Suprapubic skin (tissue), 4 donors: ENCODE data around the gene SFMBT1. TPM values are rescaled to one million over a fixed set of nuclear protein-coding genes. Genes with fewer than 3 reads are reported as not detected.

ENCODE experiments used
- DNase-seq, 2 donors: peaks; one replicate each; pipeline ENCODE4 v3.0.0-alpha.2; 2019; ENCODE audit warnings: low spot score in 2 of 2
- H3K27ac ChIP-seq: fragments of 200-600 bp; sonication (generic); one replicate; pipeline ENCODE4 v1.5.1; 2019
- H3K27me3 ChIP-seq: fragments of 200-600 bp; sonication (generic); one replicate; pipeline ENCODE4 v1.5.1; 2019
- H3K36me3 ChIP-seq: fragments of 200-600 bp; sonication (generic); one replicate; pipeline ENCODE4 v1.5.1; 2019
- H3K4me1 ChIP-seq: fragments of 200-600 bp; sonication (generic); one replicate; pipeline ENCODE4 v1.5.1; 2019
- H3K4me3 ChIP-seq: fragments of 200-600 bp; sonication (generic); one replicate; pipeline ENCODE4 v1.5.1; 2019; ENCODE audit warnings: mild to moderate bottlenecking
- H3K9me3 ChIP-seq: fragments of 200-600 bp; sonication (generic); one replicate; pipeline ENCODE4 v1.5.1; 2019
- CTCF ChIP-seq, 2 donors: fragments of 200-600 bp in 1 of 2; fragments of 450-650 bp in 1 of 2; sonication (generic) in 1 of 2; IDR thresholded peaks; one replicate each; pipeline ENCODE4 v1.5.1; 2016 to 2019; ENCODE audit warnings: antibody characterized with exemption in 2 of 2, mild to moderate bottlenecking in 1 of 2, moderate library complexity in 1 of 2
- EP300 ChIP-seq: sonication (generic); formaldehyde crosslinking; IDR thresholded peaks from one replicate; pipeline ENCODE4 v1.6.1; 2017; ENCODE audit warnings: antibody characterized with exemption
- POLR2A ChIP-seq, 2 donors: fragments of 450-650 bp; IDR thresholded peaks; one replicate each; pipeline ENCODE4 v1.6.1; 2017; ENCODE audit warnings: antibody characterized with exemption in 2 of 2, mild to moderate bottlenecking in 2 of 2, moderate library complexity in 2 of 2
- POLR2AphosphoS5 ChIP-seq, 3 donors: sonication (generic); formaldehyde crosslinking; IDR thresholded peaks; one replicate each; pipeline ENCODE4 v1.6.1; 2017; ENCODE audit warnings: antibody characterized with exemption in 3 of 3
- WGBS: methylation state at CpG from one replicate; pipeline ENCODE4 v1.1.5; 2018; 5-methylcytosine and 5-hydroxymethylcytosine counted together
- total RNA-seq, 4 donors: library from RNA; depleted of rRNA; stranded (reverse); fragments of >200 nt; gene quantifications; one replicate each; pipeline ENCODE4 v1.1.0, GENCODE V29; 2016

SFMBT1 gene
- total RNA-seq, 4 donors from 2014 or later: 9.7 to 25.5 (median 13.1) TPM

- Histone ChIP-seq H3K4me3 (no peak overlapping the region), H3K9me3 (no peaks in the 10 kb centered on the region), H3K27ac (no peak overlapping the region), H3K27me3 (no peaks in the 10 kb centered on the region), H3K4me1 (peaks cover 17% of the 10 kb centered on the region), H3K36me3 (no peaks in the 10 kb centered on the region)
- WGBS: 90% methylated on average over 3 of the region's 3 CpGs
- TF ChIP-seq EP300 (no peak), POLR2A (IDR thresholded peaks at IDR 0.05) (no peak), POLR2AphosphoS5 (IDR thresholded peaks at IDR 0.05) (no peak), CTCF (IDR thresholded peaks at IDR 0.05) (no peak)
- no peak for DNase-seq
Observed at GRCh38 chr3:52872245-52872644, 173.6 kb downstream of the SFMBT1 start.

DNA sequence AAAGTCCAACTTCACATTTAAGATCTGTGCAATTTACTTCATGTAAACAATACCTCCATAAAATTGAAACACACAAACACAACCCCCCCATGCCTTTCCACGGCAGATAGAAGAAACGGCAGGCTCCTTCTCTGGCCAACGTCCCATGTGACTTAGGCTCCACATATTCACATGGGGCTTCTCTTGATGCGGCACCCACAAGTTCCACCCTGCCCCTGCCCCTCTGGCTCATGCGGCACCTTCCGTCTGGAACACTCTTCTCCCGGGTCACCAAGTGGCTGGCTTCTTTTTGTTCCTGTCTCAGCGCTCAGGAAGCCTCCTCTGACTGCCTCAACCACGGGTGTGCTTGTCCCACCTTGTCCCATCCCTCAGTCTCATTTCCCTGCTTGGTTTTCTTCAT lies 174.1 kb downstream of the SFMBT1 start:
- no peaks in the 10 kb centered on the region for H3K27me3 ChIP-seq
- DNase-seq: no peak
- no peaks in the 10 kb centered on the region for H3K9me3 ChIP-seq
- H3K36me3 ChIP-seq: no peaks in the 10 kb centered on the region
- no peak overlapping the region for H3K4me3 ChIP-seq
- peaks cover 17% of the 10 kb centered on the region for H3K4me1 ChIP-seq
- TF ChIP-seq CTCF (IDR thresholded peaks at IDR 0.05) (no peak), POLR2AphosphoS5 (IDR thresholded peaks at IDR 0.05) (no peak), POLR2A (IDR thresholded peaks at IDR 0.05) (no peak), EP300 (no peak)
- H3K27ac ChIP-seq: no peak overlapping the region
- WGBS: 79% methylated on average over 9 of the region's 9 CpGs

GRCh38 chr3:52870471-52870870 lies 175.4 kb downstream of the SFMBT1 start:
- H3K27me3 ChIP-seq: no peaks in the 10 kb centered on the region
- H3K36me3 ChIP-seq: no peaks in the 10 kb centered on the region
- H3K27ac ChIP-seq: no peak overlapping the region
- no peak for DNase-seq
- 92% methylated on average over 2 of the region's 10 CpGs for WGBS
- no peaks in the 10 kb centered on the region for H3K9me3 ChIP-seq
- no peak overlapping the region for H3K4me3 ChIP-seq
- H3K4me1 ChIP-seq: peaks cover 17% of the 10 kb centered on the region
- TF ChIP-seq POLR2A (IDR thresholded peaks at IDR 0.05) (no peak), EP300 (no peak), CTCF (IDR thresholded peaks at IDR 0.05) (no peak), POLR2AphosphoS5 (IDR thresholded peaks at IDR 0.05) (no peak)

DNA sequence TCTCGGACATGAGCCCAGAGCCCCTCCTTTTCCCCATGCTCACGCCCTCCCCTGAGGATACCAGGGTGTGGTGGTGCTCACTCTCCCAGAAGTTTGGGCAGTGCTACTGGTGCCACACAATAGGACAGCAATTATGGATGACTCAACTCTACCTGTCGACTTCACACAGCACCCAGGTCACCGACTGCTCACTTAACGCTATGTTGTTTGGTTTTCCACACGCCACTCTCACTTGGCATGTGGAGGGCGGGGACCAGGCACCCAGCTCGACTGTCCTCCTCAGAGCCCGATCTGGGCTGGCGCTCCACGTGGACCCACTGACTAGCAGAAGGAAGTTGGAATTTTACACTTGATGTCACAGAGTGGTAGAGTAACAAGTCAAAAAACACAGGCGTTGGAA lies 179.4 kb downstream of the SFMBT1 start:
- WGBS: 61% methylated on average over 12 of the region's 12 CpGs
- Histone ChIP-seq H3K27ac (no peak overlapping the region), H3K36me3 (no peaks in the 10 kb centered on the region), H3K27me3 (no peaks in the 10 kb centered on the region), H3K9me3 (no peaks in the 10 kb centered on the region), H3K4me1 (peaks cover 3% of the 10 kb centered on the region), H3K4me3 (no peak overlapping the region)
- no peak for DNase-seq
- TF ChIP-seq CTCF (IDR thresholded peaks at IDR 0.05) (no peak), EP300 (no peak), POLR2A (IDR thresholded peaks at IDR 0.05) (no peak), POLR2AphosphoS5 (IDR thresholded peaks at IDR 0.05) (no peak)

DNA sequence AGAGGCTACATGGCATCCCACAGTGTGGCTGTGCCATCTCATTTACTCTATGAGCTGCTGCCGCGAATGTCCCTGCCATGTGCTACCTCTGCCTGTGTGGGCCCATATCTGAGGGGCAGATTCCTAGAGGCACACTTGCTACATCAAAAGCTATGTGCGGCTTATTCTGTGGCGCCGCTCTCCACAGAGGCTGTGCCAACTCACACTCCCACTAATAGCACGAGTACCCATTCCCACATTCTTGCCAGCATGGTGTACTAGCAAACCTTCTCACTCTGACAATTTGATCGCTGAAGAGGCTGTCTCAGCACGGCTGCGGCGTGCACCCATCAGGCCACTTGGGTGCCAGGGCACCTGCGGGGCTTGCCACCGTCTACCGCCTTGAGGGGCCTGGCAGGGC lies 179.9 kb downstream of the SFMBT1 start:
- Histone ChIP-seq H3K4me3 (no peak overlapping the region), H3K27me3 (no peaks in the 10 kb centered on the region), H3K36me3 (no peaks in the 10 kb centered on the region), H3K27ac (no peak overlapping the region), H3K9me3 (no peaks in the 10 kb centered on the region), H3K4me1 (peaks cover 3% of the 10 kb centered on the region)
- TF ChIP-seq POLR2A (IDR thresholded peaks at IDR 0.05) (no peak), POLR2AphosphoS5 (IDR thresholded peaks at IDR 0.05) (no peak), CTCF (IDR thresholded peaks at IDR 0.05) (no peak), EP300 (no peak)
- 66% methylated on average over 13 of the region's 13 CpGs for WGBS
- DNase-seq: no peak
